Suppressor macrophage treated with lipopolysaccharide for 4 hours (primary cell): ENCODE data around the gene OR6B1.
A peak's percentile ranks its signal among the peaks of the same experiment; 100 is the strongest.
"Not testable (repeated sequence)": the region's sequence is repeated elsewhere in the genome, so short reads cannot be mapped to it uniquely, and the experiment has no call there.

Experiments
- DNase-seq: peaks from one replicate; pipeline ENCODE4 v3.0.0-alpha.2; 2020

The OR6B1 gene

DNA sequence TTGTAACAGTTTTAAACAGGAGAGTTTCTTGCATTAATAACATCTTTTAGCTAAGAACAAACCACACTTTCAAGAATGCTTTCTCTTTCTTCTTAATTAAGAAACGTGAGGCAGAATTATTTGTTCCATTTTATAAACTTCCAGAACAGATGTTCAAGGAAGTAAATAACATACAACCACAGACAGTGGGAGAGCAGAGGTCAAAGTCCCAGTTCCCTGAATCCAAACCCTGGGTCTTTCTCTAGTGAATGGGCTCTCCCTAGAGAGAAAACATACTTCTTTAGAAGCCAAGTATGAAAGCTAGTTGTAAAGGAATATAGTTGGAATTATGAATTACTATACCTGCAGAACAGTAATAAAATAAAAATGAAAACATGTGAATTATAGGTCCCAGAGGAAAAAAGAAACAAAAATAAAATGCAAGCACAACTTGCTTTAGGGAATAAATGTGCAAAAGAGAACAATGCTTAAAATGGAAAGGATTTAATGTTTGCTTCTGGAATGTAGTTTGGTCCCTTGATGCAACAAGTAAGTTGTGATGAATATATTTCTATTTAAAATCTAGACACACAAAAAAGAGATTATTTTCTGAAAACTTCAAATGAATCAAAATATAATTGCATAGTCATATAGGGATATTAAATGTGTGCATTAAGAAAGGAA lies 6.0 kb downstream of the OR6B1 start:
- DNase-seq = no peak

DNA sequence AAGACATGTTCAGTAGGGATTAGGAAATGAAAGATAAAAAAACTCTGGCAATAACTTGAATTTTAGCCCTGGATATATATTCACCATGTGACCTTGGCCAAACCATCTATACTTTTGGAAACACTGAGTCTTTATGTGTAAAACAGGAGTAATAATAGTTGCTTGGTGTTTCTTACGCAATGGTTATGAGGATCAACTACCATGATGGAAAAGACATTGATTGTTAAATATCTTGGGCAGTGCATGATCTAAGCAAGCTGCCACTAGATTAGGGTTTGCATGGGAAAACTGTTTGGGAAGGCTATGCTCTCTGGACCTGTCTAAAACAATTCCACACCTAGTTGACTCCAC lies 6.5 kb downstream of the OR6B1 start:
- no peak for DNase-seq

DNA sequence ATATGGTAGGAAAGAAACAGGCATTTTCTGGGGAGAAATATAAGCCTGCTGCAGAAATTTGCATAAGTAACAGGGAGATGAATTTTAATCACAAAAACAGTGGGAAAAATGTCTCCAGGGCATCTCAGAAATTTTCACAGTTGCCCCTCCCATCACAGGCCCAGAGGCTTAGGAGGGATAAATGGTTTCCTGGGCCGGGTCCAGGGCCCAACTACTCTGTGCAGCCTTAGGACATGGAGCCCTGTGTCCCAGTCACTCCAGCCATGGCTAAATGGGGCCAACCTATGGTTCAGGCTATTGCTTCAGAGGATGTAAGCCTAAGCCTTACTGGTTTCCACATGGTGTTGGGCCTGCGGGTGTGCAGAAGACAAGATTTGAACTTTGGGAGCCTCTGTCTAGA lies 9.2 kb downstream of the OR6B1 start:
- DNase-seq = no peak

DNA sequence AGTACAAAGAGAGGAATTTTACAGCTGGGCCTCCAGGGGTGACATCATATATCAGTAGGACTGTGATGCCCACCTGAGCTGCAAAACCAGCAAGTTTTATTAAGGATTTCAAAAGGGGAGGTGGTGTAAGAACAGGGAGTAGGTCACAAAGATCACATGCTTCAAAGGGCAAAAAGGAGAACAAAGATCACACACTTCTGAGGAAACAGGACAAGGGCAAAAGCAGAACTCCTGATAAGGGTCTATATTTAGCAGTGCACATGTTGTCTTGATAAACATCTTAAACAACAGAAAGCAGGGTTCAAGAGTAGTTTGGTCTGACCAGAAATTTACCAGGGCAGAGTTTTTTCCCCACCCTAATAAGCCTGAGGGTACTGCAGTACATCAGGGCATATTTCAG lies 9.9 kb downstream of the OR6B1 start:
- DNase-seq = peak; percentile 2

DNA sequence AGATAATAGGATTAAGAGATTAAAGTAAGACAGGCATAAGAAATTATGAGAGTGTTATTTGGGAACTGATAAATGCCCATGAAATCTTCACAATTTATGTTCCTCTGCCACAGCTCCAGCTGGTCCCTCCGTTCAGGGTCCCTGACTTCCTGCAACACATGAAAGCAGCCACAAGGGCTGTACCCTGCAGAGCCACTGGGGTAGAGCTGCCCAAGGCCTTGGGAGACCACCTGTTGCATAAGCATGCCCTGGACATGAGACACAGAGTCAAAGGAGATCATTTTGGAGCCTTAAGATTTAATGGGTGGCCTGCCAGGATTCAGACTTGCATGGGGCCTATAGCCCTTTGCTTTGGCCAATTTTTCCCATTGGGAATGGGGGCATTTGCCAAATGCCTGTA lies 10.7 kb downstream of the OR6B1 start:
- DNase-seq = not testable (repeated sequence)

DNA sequence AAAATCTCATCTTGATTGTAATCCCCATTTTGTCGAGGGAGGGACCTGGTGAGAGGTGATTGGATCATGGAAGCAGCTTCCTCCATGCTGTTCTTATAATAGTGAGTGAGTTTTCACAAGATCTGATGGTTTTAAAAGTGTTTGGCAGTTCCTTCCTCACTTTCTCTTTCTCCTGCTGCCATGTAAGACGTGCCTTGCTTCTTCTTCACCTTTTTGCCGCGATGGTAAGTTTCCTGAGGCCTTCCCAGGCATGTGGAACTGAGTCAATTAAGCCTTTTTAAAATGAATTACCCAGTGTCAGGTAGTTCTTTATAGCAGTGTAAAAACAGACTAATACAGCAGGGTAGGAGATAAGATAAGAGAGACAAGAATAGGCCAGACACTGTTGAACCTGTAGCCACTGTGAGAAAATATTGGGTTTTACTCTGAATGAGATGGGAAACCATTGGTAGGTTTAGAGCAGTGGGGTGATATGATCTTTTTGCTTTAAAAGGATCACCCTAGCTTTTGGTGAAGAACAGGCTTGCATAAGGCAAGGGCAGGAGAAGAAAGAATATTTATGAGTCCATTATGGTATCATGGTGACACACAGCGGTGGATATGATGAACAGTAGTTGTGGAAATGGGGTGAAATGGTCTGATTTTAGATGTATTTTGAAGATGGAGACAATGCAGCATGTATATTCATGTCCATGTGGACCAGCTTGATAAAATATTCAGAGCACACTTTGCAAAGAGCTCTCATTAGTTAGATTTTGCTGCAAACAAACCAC lies 11.5 kb downstream of the OR6B1 start:
- DNase-seq = no peak

DNA sequence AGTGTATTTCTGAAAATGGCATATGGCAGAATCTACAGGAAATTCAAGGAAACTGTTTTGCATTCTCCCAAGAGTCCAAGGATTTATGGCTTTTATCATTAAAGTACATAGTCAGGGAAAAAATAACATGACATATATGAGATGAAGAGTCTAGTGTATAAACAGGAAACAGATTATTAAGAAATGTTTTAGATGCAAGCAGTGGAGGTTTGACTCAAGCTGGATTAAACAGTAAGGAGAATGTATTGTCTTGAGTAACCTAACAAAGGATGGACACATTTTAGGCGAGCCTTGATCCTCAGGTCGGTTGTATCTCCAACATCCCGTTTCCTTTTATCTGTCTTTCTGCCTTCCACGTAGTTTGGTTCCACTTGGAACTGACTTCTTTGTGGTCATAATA lies 17.9 kb downstream of the OR6B1 start:
- DNase-seq = no peak

DNA sequence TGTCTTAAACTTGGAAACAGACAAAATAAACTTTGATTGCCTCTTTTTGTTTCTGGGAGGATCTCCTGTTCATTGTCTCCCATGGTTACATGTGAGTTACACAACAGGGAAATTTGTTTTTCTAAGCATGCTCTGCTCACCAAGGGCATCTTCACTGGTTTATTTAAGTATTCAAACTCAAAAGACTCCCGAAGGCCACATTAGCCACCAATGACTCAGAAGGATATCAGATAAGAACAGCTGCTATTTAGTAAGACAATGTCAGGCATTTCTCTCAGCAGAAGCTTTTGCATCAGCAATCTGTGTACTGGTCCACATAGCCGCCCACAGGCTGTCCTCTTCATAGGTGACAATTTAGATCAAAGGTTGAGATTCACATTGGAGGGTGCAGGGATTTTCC lies 19.3 kb downstream of the OR6B1 start:
- no peak for DNase-seq

DNA sequence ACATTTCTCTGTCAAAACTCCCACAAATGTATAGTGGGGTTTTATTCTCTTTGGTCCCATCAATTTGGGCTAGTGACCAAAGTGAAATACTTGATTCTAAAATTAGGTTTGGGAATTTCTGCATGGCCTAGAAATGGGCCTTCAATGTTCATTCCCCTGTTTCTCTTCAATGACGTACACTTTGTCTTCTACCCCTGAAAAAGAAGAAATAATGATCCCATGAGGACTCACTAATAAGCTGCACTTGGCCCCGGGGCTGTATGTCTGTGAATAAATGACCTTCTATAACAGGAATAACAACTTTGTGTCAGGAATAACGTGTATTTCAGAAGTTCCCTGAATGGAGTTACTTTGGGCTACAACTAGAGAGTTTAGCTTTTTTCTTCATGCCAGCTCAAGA lies 20.2 kb downstream of the OR6B1 start:
- DNase-seq = no peak

DNA sequence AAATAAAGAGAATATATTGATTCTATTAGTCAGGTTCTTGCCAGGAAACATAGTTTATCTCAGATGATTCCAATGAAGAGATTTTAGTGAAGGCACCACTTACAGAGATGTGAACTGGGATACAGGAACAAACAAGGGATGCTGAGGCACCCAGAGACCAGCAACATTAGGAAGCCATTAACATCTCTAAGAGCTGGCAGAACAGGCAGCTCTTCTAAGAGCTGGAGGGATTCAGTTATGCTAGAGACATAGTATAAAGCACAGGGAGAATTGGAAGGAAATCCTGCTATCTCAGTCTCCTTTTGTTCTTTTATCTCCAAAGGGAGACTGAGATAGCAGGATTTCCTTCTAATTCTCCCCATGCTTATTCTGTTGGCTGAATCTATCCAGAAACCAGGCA lies 22.0 kb downstream of the OR6B1 start:
- no peak for DNase-seq

DNA sequence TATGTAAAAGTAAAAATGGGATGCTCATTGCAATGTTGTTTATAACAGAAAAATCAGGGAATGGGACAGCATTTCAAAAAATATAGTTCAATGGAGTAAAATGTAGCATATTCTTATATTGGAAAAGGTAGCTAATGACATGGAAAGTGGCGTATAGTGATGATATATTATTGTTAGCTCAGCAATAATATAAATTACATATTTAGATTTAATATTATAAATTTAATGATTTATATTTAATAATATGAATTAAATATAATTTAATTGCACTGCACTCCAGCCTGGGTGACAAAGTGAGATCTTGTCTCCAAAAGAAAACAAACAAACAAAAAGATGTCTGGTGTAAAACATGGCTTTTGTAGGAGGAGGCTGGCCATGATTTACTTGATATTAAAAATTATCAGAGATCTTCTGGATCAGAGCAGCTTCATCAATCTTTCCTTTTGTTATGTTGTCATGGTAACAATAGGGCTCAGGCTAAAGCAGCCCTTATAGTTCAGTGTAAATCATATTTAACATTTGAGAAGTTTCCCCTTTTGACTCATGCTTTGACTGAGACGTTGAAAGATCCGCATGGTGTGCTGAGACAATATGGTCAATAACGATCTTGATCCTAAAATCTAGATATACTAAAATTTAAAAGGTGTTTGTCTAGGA lies 23.2 kb downstream of the OR6B1 start:
- no peak for DNase-seq

DNA sequence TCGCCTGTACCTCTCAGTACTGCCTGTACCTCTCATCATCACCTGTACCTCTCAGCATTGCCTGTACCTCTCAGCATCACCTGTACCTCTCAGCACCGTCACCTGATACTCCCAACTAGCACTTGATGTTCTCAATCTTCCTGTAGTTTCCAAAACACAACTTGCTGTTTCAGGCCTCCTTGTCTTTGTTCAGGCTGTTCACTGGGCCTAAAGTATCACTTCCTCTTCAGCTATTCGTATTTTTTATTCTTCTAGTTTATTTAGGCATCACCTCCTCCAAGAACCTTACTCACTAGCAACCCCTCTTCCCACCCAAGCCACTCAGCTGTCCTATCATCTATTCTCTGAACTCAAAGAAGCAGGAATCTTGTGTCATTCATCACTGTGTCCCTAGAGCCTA lies 24.1 kb downstream of the OR6B1 start:
- DNase-seq = no peak

DNA sequence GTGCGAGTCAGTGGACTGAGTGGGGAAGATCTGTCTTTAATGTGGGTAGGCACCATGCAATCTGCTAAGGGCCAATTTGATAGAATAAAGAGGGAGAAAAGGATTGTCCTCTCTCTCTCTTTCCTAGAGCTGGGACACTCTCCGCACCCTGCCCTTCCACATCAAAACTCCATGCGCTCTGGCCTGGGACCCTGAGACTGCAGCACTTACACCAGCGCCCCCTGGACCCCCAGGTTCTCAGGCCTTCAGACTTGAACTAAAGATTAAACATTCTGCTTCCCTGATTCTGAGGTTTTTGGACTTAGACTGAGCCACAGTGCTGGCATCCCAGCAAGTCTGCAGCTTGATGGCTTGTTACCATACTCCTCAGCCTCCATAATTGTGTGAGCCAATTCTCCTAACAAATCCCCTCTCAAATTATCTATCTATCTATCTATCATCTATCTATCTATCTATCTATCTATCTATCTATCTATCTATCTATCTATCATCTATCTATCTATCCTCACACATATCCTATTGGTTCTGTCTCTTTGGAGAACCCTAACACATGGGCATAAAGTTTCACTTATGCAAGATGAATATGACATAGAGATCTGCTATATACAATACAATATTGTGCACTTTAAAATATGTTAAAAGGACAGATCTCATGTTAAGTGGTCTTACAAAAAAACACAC lies 26.2 kb downstream of the OR6B1 start:
- no peak for DNase-seq

DNA sequence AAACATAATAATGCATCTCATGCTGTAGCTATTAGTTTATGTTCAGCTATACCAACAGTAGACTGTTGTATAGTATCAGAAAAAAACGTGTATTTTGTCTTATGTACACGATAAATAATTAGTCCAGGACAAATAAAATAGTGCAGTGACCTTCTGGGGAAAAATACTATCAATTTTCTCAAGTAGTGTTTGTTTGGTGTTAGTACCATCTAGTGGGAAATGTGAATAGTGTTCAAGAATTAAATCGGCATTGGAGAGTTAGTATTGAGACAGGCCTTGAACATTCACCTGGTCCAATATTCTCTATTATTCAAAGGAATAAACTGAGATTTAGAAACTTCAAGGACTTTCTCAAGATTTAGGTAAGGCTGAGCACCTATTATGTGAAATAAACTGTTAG lies 26.9 kb downstream of the OR6B1 start:
- DNase-seq = no peak

DNA sequence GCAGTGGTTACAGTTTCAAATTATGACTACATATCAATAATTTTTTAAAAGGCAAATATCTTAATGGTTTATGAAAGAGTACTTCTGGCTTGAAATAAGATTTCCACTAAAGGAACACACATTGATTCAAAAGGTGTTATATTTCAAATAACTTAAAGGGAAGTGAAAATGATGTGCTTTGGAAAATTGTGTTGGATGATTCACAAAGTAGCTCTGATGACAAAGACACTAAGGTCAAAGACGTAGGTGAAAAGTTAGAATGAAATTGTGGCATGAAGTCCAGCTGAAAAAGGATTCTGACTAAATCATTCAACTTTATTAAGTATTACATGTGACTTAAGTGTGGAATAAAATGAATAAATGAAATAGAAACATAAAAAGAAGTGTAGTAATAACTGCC lies 27.9 kb downstream of the OR6B1 start:
- DNase-seq = peak; percentile 3

DNA sequence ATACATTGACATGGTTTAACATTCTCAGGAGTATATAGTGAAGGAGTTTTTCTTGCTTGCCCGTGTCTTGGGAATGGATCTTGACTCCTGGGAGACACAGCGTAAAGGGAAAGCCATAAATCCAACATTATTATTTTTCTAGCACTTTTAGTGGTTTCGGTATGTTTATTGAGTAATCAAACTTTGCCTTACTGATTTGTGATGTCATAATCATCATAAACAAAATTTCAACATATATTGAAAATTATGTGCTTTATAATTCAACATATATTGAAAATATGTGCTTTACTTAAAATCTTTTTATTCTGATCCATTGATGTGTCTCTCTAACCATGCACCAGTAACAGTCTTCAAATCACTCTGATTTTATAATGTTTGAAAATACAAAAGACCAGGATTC lies 28.4 kb downstream of the OR6B1 start:
- DNase-seq = no peak

DNA sequence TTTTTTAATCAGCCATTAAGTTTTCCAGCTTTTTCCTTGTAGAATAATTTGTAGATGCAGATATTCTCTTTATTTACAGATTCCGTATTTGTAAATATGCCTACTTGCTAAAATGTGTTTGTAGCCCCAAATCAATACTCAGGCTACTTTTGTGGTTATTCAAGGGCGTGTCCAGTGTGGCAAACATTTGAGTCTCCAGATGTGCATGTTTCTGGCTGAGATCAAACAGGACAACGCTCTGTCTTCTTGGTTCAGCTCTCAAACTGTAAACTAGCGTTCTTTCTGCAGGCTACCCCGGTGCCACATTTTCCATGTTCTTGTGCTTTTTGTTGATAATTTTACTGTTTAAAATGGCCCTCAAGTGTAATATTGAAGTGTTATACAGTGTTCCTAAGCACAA lies 32.4 kb downstream of the OR6B1 start:
- no peak for DNase-seq

DNA sequence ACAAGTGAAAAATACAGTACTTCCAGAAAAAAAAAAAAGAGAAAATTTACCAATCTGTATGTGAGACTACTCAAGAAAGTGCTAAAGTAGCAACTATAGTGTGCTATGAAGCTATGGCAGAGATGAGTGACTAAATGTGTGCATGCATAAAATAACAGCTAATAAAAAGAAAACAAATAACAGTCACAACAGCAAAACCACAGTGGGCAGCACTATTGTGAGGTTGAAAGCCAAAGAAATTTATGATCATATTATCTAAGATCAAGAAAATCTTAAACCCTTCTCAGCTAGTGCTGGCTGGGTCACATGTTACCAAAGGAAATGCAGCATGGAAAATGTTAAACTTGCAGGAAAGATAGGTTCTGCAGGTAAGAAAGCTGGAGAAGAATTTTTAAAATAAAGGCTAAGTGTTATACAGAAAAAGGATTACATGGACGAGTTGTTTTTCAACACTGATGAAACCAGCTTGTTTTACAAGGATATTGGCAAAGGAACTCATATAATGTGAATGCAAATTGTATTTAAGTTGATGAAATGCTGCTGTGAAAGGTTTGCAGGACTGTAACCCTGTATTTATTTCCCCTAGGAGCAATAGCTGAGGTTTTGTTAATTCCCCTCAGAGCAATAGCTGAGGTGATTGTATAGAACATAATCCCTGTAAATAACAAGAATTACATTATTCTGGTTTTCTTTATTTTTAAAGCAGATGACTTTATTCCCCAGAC lies 33.0 kb downstream of the OR6B1 start:
- no peak for DNase-seq

DNA sequence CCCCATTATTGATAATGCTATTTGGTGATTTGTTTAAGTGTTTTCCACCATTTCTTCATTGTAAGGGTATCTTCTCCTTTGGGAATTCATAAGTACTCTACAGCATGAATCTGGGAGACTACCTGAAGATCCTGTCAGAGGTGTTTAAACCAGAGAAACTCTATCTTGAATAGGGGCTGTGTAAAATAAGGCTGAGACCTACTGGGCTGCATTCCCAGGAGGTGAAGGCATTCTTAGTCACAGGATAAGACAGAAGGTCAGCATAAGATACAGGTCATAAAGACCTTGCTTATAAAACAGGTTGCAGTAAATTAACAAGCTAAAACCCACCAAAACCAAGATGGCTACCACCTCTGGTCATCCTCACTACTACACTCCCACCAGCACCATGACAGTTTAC lies 35.3 kb downstream of the OR6B1 start:
- no peak for DNase-seq

DNA sequence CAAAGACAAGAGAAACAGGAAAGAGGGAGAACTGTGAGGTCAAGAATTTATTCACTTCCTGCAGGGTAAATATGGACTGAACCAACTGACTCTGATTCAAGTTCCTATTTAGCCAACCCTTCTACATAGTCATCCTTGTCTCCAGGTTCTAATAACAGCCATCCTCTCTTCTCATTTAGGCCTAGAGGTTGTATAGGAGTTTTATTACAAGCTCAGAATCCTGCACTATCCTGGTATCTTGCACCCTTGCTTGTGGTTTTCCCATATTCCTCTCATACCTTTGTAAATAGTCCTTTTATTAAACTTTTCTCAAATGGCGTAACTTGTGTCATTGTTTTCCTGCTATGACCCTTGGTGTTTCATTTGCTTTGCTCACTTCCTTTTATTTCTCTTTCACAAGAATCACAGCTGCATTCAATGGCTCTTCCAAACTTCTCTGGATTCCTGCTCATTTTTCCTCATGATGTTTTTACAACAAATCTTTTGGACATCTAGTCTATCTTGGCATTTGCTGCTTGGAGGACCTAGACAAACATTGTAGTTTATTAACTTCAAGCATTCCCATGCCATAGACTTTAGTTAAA lies 36.3 kb downstream of the OR6B1 start:
- DNase-seq = no peak

DNA sequence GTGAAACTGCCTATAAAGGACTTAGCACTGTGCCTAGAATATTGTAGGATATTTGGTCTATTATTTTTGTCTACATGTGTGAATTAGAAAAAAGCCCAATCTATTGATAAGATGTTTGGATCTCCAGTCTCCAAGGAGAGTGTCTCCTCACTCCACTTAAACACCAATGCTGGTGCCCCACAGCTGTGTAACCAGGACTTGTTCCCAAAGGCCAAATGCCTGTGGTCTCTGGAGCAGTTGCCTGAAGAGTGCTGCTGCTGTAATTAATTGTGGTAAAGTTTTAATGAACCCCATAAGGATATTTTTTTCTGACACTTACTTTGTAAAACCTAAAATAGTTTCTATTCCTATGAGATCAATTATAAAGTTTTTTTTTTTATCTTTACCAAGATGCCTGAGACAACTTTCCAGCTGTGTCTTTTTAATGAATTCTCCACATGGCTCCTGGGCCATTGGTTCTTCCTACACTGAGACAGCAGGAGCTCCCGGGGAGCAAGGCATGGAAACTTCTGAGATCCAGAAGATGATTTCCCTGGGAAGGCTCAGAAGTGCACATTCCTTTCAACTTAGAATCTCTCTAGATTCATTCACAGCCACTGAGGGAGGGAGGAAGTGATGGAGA lies 37.4 kb downstream of the OR6B1 start:
- DNase-seq = no peak

DNA sequence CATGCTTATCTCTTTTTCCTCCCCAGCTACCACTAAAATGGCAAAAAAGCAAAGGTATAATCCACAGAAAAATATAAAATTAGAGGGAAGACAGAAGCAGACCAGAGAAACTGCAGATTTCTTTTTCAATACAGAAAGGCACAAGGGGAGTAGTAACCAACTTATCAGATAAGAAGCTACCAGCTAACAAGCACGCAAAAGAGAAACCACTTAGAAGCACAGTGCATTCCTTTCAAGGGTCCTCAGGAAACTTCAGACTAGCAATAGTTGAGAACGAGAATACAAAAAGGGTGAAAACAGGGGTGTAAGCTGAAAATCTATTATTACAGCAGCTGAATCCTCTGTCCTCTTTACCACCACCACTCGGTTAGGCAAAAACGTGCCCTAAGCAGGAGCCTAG lies 38.8 kb downstream of the OR6B1 start:
- DNase-seq = no peak
